NCI-H2029 treated with DMSO at 0.1 percent for 48 hours (cell line): ENCODE results near the gene SENP3.

Experiments used
- DNase-seq: peaks from one replicate; lab custom pipeline; 2025; lab: John Stamatoyannopoulos, UW

Gene SENP3

GRCh38 chr17:7561589-7562207 is at the start of gene SENP3:
TSS of gene SENP3 (plus strand) at chr17:7561919. CDS start at chr17:7563077, 1,158 bp downstream.
- DNase-seq = no peak

GRCh38 chr17:7512105-7512504 is 49.6 kb upstream of the SENP3 start:
- no peak for DNase-seq

- no peak for DNase-seq
Measured at GRCh38 chr17:7512824-7513540, 48.7 kb upstream of the SENP3 start.

- no peak for DNase-seq
Measured at GRCh38 chr17:7513850-7514419, 47.8 kb upstream of the SENP3 start.

- no peak for DNase-seq
Measured at GRCh38 chr17:7515911-7516610, 45.7 kb upstream of the SENP3 start.

GRCh38 chr17:7523033-7523432 is 38.7 kb upstream of the SENP3 start:
- no peak for DNase-seq

GRCh38 chr17:7528842-7529241 is 32.9 kb upstream of the SENP3 start:
- no peak for DNase-seq

GRCh38 chr17:7530023-7530900 is 31.5 kb upstream of the SENP3 start:
- DNase-seq = no peak

- DNase-seq = no peak
Measured at GRCh38 chr17:7538050-7538449, 23.7 kb upstream of the SENP3 start.

- DNase-seq = no peak
Measured at GRCh38 chr17:7538891-7539545, 22.7 kb upstream of the SENP3 start.

GRCh38 chr17:7541074-7541621 is 20.6 kb upstream of the SENP3 start:
- DNase-seq = no peak

GRCh38 chr17:7544911-7545310 is 16.8 kb upstream of the SENP3 start:
- no peak for DNase-seq

GRCh38 chr17:7548585-7549400 is 12.9 kb upstream of the SENP3 start, which contains the start of gene TNFSF12:
TSS of gene TNFSF12 (plus strand) at chr17:7549058. CDS start at chr17:7549154, 96 bp downstream.
- DNase-seq = no peak

GRCh38 chr17:7549401-7550055 is 12.2 kb upstream of the SENP3 start:
- DNase-seq = no peak

GRCh38 chr17:7550344-7550743 is 11.4 kb upstream of the SENP3 start:
- DNase-seq = no peak

- DNase-seq = no peak
Measured at GRCh38 chr17:7551396-7551795, 10.3 kb upstream of the SENP3 start.

GRCh38 chr17:7552621-7553051 is 9.1 kb upstream of the SENP3 start:
- no peak for DNase-seq

- DNase-seq = no peak
Measured at GRCh38 chr17:7553356-7553755, 8.4 kb upstream of the SENP3 start.

- DNase-seq = no peak
Measured at GRCh38 chr17:7555320-7555948, 6.3 kb upstream of the SENP3 start.
